GM18907 (cell line): ENCODE measurements around the gene DSCAML1.
A peak's percentile ranks its signal among the peaks of the same experiment; 100 is the strongest.
"Not testable (repeated sequence)": the region's sequence is repeated elsewhere in the genome, so short reads cannot be mapped to it uniquely, and the experiment has no call there.

ENCODE experiments used
- ATAC-seq: cut with Tn5 transposase; IDR thresholded peaks from one replicate; pipeline ENCODE4 v1.9.1; 2021; ENCODE audit warnings: mild to moderate bottlenecking, moderate library complexity; ENCODE audit not compliant: unreplicated experiment

DSCAML1 gene

DNA sequence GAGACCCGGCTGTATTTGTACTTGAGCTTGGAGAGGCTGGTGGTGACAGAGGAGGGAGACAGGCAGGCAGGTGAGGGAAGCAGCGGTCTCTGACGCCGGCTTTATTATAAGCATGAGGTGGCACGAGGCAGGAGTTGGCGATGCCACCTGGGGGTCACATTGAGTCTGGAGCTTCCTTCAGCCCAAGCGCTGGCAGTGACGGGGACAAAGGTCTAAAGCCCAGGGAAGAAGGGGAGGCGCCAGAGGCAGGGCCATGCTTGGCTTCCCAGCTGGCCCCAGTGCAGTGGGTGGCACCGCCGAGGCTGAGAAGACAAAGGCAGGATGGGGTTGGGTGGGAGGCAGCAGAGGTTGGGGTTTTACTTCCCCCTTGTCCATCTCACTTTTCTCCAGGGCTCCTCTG is 23.1 kb upstream of the DSCAML1 start:
- ATAC-seq: no peak

DNA sequence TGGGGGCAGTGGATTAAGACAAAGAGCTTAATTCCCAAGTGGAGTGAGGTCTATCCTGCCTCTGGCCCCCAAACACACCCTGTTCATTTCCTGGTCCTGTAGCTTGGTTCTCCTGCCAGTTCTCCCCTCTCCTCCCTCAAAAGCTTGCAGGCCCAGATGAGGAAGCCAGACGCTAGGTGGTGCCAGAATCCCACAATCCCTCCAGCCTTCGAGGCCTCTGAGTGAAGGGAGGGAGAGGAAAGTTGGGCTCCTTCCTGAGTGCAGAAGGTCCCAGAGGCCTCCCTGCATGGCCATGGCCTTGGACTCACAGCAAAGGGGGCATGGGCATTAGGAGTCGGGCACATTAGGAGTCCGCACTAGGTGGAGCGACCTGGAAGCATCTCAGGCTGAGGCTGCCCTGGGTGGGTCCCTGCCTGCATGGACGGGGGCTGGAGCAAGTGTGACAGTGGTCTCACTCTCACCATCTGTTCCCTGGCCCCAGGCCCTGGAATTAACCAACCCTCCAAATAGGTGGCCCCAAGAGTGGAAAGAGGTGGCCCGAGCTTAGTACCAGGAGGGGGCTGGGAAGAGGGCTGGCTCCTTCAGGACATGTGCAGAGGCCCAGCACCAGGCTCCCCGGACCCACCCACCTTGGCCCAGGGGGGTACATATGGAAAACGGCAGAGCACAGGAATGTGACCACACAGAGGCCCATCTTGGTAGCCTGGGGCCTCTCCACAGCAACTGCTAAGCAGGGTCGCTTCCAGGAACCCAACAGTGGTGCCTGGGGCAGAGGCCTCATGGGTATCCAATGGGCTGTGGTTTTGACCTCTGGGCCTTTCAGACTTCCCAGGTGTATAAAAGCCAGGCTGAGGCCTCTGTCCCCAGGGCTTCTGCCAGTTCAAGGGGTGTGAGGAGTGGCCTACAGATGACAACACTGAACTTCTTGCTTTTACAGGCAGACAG is 22.4 kb upstream of the DSCAML1 start:
- no peak for ATAC-seq

DNA sequence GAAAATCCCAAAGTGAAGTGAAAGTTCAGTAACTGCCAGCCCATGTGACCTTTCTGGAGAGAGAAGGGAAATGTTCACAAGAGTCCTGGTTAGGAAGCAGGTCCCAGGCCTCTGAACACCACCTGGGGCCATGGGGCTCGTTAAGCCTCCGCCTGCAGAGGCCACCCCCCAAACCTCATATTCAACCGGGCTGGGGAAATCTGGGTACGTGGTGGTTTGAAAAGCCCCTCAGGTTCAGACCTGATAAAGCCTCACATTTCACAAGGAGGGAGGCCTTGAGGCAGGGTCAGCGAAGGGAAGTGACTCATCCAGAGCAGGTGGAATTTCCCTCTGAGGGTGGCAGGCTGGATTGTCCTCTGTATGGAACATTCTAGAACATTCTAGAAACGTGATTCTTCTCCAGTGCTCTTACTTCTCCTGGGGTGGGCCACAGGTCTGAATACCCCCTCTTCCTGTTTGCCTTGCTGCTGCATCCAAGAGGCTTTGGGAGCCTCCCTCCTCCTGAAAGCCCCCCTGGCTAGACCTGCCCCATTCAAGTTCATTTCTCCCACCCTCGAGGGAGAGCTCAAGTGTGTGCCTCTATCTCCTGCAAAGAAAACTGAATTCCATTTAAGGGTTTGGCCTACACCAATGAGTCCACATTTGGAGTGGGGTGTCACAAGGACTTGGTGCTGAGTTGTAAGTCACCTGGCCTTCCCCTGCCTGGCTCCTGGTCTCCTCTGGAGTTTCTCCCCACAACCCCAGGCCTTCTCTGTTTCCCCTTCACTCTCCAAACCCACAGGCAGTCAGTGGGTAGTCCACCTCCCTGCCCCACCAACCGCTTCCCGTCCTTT is 21.2 kb upstream of the DSCAML1 start:
- peak; percentile 32 for ATAC-seq

DNA sequence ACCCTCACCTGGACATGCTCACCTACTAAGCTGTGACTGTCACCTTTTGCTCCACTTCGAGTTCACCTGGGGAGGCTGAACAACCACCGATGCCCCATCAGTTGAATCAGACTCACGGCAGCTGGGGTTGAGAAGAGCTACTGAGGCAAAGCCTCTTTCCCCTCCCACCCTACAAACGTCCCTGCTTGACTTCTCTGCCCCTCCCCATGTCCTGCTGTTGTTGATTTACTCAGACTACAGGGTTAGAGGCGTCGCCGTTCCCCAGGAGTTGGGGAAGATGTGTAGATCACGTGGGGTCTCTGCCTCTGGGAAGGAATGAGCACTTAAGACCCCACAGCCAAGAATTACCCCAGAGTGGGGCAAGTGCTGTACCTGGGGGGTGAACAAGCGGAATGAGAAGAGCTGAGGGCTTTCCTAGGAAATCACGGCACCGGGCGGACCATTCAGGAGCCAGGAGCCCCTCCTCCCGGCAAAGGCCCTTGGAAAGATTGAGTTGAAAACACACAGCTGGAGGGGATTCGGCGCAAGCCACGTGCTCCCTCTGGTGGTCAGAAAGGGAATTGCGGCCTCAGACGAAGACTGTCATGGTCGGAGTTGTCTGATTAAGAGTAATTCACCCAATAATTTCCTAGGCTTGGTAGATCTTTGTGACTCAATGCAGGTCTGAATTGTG is 20.5 kb upstream of the DSCAML1 start:
- peak; percentile 27 for ATAC-seq

DNA sequence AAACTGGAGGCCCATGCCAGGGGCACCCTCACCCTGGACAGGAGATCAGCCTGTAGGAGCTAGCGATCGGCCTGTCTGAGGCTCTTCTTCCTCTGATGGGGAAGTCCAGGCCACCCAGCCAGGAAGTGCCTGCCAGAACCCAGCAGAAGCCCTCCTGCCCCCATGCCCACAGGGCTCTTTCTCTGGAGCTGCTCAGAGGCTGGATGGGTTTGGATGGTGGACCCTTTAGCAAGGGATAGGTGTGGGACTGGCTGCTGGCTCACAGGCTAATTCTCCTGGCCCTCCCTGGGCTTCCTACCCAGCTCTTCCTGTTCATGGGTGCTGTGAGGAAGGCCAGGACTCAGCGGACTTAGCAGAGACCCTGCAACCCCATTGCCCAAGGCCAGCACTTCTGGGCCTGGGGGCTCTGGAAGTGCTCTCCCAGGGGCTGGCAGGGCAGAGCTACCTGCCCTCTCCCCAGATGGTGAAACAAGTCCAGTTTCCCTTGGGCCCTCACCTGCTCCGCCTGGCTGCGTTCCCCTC is 19.9 kb upstream of the DSCAML1 start:
- no peak for ATAC-seq

DNA sequence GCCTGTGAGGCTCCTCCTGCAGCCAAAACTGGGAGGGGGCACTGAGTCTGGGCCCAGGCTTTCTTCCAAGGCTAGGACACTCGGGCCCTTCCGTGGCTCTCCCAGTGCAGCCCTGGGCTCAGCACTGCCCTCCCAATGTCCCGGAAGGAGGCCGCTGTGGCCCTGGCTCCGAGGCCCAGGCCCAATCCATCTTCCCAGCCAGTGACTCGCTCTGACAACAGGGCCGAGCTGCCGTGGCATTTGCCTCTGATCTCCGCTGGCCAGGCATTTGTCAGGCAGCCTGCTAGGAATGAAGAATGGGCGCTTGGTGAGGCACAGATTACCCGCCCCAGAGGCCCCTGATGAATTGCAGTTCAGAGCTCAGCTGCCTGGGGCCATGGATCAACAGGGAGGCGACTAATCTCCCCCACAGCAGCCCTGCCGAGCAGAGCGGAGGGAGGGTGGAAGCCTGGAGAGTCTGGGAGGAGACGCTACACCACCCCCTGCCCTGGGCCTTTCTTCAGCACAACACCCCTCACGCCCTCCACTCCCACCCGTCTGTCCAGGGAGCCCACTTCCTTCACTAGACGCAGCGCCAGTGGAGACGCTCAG is 19.2 kb upstream of the DSCAML1 start:
- ATAC-seq: no peak

DNA sequence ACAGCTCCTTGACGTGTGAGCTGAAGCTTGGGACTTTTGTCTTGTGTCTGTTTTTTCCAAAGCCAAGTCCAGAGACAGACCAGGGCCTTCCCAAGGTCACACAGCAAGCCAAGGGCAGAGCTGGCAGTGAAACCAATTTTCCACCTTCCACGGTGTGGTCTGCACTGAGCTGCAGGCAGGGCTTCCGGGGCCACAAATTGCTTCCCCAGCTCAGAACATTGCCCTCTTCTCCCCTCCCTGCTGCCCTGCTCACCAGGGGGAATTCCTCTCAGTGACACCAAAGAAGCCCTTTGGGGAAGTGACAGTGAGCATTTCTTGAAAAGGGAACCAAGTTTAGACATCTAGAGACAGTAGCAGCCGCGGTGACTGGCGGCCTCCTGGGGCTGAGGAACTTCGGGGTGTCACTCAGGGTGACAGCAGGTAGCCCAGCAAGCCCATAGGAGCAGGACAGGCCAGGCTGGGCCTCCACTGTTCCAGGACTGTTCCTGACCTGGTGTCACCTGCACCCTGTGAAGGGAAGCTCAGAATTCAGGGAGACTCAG is 18.3 kb upstream of the DSCAML1 start:
- peak; percentile 53 for ATAC-seq

DNA sequence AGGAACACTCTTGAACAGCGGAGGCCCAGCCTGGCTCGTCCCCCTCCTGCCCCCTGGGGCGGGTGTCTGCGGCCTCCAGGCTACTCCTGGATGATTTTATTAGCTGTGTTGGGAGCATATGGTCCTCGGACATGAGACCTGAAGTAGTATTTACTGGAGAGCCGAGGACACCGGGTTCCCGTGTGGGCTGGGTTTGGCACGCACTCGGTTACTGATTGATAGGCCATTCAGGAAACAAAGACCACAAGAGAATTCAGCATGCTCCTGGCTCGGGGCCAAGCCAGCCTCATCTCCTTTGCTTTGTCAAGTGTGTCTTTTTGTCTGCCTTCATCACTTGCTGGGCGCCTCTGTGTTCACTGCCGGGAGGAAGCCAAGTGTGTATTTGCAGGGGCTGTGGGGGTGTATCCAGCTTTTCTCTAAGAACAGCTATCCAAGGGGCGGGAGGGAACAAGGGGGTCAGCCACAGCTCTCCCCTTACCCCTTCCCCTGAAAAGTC is 17.8 kb upstream of the DSCAML1 start:
- ATAC-seq: peak; percentile 48

DNA sequence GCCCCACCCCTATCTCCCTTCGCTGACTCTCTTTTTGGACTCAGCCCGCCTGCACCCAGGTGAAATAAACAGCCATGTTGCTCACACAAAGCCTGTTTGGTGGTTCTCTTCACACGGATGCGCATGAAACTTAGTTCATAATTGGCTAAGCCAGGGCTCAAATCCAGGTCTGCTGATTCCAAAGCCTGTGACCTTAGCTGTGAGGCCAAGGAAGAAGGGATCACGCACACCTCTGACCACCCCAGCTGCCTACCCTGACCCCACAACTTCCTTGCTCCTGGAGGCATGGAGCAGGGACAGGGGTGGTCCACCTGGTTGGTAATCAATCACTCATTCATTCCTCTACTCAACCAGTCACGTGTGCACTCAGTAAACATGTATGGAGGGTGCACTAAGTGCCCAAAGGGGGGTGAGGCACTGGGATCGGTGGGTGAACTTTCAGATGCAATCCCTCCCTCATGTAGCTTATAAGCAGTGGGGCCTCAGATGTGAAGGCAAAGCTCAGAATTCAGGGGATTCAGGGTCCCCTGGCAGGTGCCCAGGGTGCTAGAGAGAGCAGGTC is 17.3 kb upstream of the DSCAML1 start:
- ATAC-seq: peak; percentile 13

DNA sequence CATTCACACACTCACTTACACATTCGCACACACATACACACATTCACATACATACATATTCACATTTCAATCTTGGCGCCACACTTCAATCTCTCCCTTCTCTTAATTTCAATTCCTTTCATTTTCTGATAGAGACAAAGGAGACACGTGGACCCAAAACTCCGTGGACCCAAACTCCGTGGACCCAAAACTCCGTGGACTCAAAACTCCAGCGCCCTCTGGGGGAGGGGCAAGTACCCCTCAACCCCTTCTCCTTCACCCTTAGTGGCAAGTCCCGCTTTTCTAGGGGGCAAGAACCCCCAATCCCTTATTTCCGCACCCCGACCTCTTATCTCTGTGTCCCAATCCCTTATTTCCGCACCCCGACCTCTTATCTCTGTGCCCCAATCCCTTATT is 13.0 kb upstream of the DSCAML1 start:
- not testable (repeated sequence) for ATAC-seq

DNA sequence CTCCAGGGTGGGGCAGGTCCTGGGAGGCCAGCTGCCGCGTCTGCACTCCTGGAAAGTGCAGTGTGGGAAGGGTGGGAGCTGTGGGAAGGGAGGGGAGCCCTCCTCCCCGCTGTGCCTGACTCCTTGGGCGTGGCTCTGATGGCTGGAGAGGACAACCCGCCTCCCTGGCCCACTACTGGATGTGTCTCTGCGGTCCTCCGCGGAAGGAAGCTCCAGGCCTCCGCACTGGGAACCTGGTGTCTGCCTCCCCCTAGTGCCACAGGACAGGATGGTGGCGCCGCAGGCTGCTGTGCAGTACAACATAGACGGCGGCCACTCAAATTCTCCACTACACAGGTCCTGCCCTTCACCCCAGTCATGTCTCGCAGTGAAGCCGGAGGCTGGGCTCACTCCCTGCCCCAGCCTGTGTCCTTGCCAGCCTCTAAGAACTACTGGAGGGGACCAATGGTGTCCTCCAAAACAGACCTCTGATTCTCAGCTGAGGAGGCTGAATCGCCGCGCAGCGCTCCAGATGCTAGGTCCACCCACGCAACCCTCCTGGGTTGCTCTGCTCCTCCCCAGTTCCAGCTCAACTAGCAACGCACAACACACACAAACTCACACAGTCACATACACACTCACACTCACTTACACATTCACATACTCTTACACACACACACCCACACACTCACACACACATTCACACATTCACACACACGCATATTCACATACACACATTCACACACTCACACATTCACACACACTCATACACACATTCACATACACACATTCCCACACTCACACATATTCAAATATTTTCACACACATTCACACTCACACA is 12.4 kb upstream of the DSCAML1 start:
- ATAC-seq: no peak

DNA sequence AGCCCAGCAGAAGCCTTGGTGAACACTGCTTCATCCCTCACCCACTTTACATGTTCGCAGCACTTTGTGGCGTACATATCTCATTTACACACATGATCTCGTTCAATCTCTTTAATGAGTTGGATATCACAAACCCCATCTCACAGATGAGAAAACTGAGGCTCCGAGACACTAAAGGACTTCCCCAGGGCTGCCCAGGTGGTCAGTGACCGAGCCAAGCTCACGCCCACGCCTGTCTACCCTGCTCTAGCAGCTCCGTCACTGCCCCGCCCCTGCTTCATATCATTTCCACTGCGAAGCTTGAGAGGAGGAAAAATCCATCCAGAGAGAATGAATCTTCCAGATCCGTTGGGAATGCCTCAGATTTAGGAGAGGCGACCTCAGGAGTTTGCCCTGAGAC is 11.8 kb upstream of the DSCAML1 start:
- ATAC-seq: no peak

DNA sequence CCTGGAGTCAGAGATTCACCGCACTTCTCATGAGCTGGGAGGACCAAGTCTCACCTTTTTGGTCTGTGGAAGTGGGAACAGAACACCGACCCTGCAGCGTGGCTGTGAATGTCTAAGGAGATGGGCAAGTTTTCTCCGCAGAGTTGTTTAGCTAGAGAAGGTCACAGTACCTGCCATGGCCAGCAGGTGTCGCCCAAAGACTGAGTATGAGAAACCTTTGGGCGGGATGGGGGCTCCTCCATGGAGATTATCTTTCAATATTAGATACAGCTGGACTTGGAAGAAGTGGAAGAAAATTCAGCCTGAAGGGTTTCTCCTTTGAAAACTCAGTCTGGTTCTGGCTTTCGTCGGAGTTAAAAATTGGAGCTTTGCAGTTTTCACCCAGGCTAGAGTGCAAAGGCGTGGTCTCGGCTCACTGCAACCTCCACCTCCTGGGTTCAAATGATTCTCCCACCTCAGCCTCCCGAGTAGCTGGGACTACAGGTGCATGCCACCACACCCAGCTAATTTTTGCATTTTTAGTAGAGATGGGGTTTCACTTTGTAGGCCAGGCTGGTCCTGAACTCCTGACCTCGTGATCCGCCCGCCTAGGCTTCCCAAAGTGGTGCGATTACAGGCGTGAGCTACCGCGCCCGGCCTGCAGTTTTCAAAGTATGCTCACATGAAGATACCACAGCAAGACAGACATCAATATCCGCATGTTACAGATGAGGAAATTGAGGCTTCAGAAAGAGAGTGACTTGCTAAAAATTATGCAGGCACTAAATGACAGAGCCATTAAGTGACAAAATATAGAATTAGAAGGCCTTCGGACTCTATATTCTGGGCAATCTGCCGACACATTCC is 10.7 kb upstream of the DSCAML1 start:
- ATAC-seq: peak; percentile 48

DNA sequence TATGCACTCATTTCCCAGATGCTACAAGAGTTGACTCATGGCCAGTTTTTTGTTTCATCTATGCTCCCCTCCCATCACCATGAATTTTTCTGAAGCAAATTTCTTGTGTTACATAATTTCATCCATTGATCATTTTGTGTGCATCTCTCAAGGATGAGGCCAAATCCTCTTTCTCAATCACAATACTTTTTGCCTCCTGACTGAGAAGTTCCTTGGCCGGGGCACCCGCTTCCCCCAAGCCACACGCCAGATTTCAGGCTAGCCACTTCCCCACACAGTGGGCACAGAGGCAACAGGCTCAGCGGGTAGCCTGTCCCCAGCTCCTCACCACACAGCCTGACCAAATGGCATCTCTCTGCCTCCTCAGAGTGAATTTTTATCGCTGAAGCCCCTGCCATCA is 9.8 kb upstream of the DSCAML1 start:
- no peak for ATAC-seq

DNA sequence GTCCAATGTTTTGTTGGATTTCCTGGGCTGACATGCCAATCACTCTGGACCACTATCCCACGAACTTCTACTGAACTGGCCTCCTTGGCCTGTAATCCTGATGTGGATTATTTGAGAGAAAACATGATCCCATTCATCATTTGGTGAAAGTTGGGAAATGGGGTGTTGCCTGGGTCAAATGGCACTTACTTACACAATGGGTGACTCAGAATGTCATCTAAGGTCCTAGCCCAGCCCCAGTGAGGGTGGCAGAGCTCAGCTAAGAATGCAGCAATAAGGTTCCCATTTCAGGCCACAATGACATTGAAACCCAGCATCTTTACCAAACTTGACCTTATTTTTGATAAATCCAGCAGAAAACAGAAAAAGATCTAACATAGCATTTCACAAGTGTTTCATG is 8.0 kb upstream of the DSCAML1 start:
- no peak for ATAC-seq

DNA sequence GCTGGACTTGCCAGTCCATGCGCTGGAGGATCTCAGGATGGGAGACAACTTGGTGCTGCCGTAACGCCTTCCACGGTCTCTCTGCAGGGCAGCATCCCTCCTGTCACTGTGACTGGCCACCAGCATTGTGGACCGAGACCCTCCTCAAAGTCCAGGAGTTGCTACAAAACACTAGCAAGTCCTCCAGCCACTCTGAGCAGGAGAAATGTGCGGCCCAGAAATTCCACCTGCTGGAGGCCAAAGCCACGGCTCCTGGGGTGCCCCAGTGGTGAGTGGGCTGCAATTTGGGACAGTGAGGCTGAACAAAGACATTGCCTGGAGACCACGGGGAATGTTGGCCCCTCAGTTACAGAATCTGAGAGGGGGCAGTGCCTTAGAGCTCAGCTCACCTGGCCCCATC is 6.9 kb upstream of the DSCAML1 start:
- no peak for ATAC-seq

DNA sequence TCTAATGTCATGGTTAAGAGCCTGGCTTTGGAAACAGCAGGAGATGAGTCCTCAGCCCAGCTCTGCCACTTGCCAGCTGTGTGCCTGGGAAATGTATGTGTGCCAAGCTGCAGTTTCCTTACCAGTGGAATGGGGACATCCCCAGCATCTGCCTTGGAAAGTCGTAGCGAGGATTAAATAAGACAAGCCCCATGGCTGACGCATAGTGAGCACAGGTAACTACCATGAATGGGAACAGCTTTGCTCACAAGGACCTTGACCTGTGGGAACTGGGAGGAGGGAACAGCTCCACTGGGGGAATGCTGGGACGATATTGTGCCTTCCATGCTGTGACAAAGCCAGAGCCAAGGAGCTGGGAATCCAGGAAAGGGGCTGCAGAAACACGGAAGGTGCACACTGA is 2.6 kb upstream of the DSCAML1 start:
- no peak for ATAC-seq

DNA sequence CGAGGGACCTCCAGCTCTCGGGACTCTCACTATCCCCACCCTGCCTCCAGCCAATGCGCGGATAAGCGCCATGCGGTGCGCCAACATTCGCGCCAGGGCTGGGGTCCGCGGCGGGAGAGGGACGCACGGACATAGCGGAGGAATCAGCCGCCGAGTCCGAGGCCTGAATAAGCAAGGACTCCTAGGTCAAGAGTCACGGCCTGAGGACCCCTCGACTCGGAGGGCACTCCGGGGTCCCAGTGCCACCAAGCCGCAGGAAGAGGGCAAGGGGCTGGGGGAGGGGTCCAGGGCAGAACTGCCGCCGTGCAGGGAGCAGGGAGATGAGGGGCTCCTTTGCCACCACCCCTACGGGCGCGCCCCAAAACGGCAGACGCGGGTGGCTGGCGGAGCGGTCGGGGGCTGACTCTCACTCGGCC is 552 bp downstream of the DSCAML1 start:
- no peak for ATAC-seq
